Adrenal gland (tissue), 5 donors: ENCODE measurements around the gene APLNR.

Source experiments
- POLR2A ChIP-seq, 2 donors: fragments of 450-650 bp; IDR thresholded peaks; one replicate each; pipeline ENCODE4 v1.6.1; 2017; ENCODE audit warnings: antibody characterized with exemption in 2 of 2, mild to moderate bottlenecking in 2 of 2, moderate library complexity in 1 of 2
- TF ChIP-seq, protein P1 (sequence below), 6 experiments: fragments of 450-650 bp in 4 of 6; fragments of 200-600 bp in 2 of 6; sonication (generic) in 1 of 6; IDR thresholded peaks; 1 replicate in 5 of 6; 2 replicates in 1 of 6; pipeline versions ENCODE4 v1.5.1 to v1.8.0; 2016 to 2021; ENCODE audit warnings: antibody characterized with exemption in 6 of 6, mild to moderate bottlenecking in 2 of 6, moderate library complexity in 1 of 6
- donor health status: DM: no; HTN: no; CAD: no.

DNA sequence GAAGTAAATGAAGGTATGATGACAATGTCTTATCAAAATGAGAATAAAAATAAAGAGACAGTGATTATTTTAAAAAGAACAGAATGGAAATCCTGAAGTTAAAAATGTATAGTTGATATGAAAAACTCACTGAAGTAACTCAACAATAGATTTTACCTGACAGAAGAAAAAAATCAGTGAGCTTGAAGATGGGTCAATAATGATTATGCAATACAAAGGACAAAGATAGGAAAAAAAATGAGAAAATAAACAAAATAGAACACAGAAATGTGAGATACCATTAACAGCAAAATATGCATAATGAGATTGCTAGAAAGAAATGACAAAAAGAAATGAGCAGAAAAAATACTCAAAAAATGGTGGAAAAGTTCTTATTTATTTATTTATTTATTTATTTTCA lies 19.1 kb upstream of the APLNR start:
- TF ChIP-seq, protein P1, sequence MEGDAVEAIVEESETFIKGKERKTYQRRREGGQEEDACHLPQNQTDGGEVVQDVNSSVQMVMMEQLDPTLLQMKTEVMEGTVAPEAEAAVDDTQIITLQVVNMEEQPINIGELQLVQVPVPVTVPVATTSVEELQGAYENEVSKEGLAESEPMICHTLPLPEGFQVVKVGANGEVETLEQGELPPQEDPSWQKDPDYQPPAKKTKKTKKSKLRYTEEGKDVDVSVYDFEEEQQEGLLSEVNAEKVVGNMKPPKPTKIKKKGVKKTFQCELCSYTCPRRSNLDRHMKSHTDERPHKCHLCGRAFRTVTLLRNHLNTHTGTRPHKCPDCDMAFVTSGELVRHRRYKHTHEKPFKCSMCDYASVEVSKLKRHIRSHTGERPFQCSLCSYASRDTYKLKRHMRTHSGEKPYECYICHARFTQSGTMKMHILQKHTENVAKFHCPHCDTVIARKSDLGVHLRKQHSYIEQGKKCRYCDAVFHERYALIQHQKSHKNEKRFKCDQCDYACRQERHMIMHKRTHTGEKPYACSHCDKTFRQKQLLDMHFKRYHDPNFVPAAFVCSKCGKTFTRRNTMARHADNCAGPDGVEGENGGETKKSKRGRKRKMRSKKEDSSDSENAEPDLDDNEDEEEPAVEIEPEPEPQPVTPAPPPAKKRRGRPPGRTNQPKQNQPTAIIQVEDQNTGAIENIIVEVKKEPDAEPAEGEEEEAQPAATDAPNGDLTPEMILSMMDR (IDR thresholded peaks at IDR 0.05): no peak
- TF ChIP-seq POLR2A (IDR thresholded peaks at IDR 0.05): no peak
